Measurements from ENCODE around the gene LAMA3. TPM values are rescaled to one million over a fixed set of nuclear protein-coding genes. Genes with fewer than 3 reads are reported as not detected.

The LAMA3 gene
- polyA plus RNA-seq, 1 donor from 2014 or later: 3.4 TPM

DNA sequence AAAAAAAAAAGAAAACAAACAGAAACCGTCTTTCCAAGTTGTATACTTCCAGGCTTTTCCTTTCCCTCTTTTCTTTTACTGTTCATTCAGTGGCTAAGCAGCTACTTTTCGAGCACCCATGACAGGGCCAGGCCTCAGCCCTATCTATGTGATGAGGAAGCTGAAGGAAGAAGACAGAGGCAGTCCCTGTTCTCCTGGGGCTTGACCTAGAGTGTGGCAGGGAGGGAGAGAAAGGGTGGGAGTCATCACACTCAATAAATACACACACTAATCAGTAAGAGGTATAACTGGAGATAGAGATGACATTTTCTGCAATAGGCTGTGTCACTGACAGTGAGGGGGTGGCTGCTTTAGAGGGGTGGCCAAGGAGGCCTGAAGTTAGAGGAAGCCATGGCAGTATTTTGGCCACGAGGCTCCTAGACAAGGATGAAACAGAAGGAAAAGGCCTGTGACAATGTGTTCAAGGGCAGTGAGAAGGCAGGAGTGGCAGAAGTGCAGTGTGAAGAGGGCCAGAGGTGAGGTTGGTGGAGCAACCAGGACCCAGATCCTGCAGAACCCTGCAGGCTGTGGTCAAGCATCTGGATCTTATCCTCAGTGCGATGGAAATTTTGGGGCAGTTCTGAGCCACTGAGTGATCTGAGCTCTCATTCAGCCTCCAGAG, 193.5 kb downstream of the LAMA3 start:
- peak overlapping the region; percentile 69 for H3K27ac ChIP-seq (ENCODE audit: low read length)
- no peaks in the 10 kb centered on the region for H3K79me2 ChIP-seq (replicated peaks; ENCODE audit: insufficient read depth, low read length)
- H3K4me2 ChIP-seq (ENCODE audit: low read length): no peak overlapping the region
- TF ChIP-seq MXI1 (conservative IDR thresholded peaks at IDR 0.05; ENCODE audit: poor library complexity, severe bottlenecking): no peak
- no peak for TF ChIP-seq RAD21 (conservative IDR thresholded peaks at IDR 0.05)
- no peak for TF ChIP-seq EP300 (conservative IDR thresholded peaks at IDR 0.05; ENCODE audit: poor library complexity, severe bottlenecking)
- TF ChIP-seq EZH2 (IDR thresholded peaks at IDR 0.05; ENCODE audit: borderline replicate concordance, insufficient read depth, low read length, poor library complexity, severe bottlenecking): no peak
- TF ChIP-seq, protein P1, sequence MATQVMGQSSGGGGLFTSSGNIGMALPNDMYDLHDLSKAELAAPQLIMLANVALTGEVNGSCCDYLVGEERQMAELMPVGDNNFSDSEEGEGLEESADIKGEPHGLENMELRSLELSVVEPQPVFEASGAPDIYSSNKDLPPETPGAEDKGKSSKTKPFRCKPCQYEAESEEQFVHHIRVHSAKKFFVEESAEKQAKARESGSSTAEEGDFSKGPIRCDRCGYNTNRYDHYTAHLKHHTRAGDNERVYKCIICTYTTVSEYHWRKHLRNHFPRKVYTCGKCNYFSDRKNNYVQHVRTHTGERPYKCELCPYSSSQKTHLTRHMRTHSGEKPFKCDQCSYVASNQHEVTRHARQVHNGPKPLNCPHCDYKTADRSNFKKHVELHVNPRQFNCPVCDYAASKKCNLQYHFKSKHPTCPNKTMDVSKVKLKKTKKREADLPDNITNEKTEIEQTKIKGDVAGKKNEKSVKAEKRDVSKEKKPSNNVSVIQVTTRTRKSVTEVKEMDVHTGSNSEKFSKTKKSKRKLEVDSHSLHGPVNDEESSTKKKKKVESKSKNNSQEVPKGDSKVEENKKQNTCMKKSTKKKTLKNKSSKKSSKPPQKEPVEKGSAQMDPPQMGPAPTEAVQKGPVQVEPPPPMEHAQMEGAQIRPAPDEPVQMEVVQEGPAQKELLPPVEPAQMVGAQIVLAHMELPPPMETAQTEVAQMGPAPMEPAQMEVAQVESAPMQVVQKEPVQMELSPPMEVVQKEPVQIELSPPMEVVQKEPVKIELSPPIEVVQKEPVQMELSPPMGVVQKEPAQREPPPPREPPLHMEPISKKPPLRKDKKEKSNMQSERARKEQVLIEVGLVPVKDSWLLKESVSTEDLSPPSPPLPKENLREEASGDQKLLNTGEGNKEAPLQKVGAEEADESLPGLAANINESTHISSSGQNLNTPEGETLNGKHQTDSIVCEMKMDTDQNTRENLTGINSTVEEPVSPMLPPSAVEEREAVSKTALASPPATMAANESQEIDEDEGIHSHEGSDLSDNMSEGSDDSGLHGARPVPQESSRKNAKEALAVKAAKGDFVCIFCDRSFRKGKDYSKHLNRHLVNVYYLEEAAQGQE (IDR thresholded peaks at IDR 0.05; ENCODE audit: borderline replicate concordance): no peak
- no peak overlapping the region for H3K4me3 ChIP-seq (ENCODE audit: low read length)
- no peaks in the 10 kb centered on the region for H3K27me3 ChIP-seq (ENCODE audit: insufficient read depth, low read depth, low read length)
- no peaks in the 10 kb centered on the region for H3K9me3 ChIP-seq (ENCODE audit: low read length)
- H4K20me1 ChIP-seq (ENCODE audit: insufficient read depth): no peaks in the 10 kb centered on the region
- H2AFZ ChIP-seq (ENCODE audit: low read depth, low read length): no peak overlapping the region
- peaks cover 5% of the 10 kb centered on the region for H3F3A ChIP-seq (ENCODE audit: insufficient read depth, low read length, poor library complexity, severe bottlenecking)
- no peaks in the 10 kb centered on the region for H3K36me3 ChIP-seq (ENCODE audit: insufficient read depth, low read length)
- no peaks in the 10 kb centered on the region for H3K9me2 ChIP-seq (ENCODE audit: insufficient read depth, low read length)
- H3K9ac ChIP-seq (ENCODE audit: low read length): no peak overlapping the region

DNA sequence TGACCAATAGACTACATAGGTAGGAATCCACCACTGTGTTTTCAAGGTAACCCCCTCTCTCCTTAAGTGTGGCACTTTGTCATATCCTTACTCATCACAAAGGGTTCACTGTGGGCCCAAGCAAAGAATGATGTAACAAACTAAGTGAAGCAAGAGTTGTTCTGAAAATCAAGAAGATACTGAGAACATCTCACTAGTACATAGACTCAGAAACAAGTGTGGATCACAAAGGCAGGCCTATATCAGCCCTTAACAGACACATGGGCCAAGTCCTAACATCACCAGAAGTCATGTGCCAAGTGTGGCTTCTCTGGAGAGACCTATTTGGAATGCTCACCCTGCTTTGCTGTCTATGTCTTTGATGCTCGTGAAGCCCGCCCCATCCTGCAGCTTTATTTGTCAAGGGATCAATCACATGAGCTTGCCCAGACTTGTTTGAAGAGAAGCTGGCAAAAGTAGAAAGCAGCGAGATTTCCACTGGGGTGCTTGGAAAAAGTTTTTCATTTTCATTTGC, 194.1 kb downstream of the LAMA3 start:
- Histone ChIP-seq H3K36me3 (ENCODE audit: insufficient read depth, low read length) (no peaks in the 10 kb centered on the region), H3K79me2 (replicated peaks; ENCODE audit: insufficient read depth, low read length) (no peaks in the 10 kb centered on the region), H4K20me1 (ENCODE audit: insufficient read depth) (no peaks in the 10 kb centered on the region), H3K9ac (ENCODE audit: low read length) (no peak overlapping the region), H3K4me2 (ENCODE audit: low read length) (no peak overlapping the region), H3K9me3 (ENCODE audit: low read length) (no peaks in the 10 kb centered on the region), H3K9me2 (ENCODE audit: insufficient read depth, low read length) (no peaks in the 10 kb centered on the region), H2AFZ (ENCODE audit: low read depth, low read length) (no peak overlapping the region), H3K27ac (ENCODE audit: low read length) (no peak overlapping the region), H3K4me3 (ENCODE audit: low read length) (no peak overlapping the region), H3F3A (ENCODE audit: insufficient read depth, low read length, poor library complexity, severe bottlenecking) (peaks cover 5% of the 10 kb centered on the region), H3K27me3 (ENCODE audit: insufficient read depth, low read depth, low read length) (no peaks in the 10 kb centered on the region)
- TF ChIP-seq, protein P2, sequence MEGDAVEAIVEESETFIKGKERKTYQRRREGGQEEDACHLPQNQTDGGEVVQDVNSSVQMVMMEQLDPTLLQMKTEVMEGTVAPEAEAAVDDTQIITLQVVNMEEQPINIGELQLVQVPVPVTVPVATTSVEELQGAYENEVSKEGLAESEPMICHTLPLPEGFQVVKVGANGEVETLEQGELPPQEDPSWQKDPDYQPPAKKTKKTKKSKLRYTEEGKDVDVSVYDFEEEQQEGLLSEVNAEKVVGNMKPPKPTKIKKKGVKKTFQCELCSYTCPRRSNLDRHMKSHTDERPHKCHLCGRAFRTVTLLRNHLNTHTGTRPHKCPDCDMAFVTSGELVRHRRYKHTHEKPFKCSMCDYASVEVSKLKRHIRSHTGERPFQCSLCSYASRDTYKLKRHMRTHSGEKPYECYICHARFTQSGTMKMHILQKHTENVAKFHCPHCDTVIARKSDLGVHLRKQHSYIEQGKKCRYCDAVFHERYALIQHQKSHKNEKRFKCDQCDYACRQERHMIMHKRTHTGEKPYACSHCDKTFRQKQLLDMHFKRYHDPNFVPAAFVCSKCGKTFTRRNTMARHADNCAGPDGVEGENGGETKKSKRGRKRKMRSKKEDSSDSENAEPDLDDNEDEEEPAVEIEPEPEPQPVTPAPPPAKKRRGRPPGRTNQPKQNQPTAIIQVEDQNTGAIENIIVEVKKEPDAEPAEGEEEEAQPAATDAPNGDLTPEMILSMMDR (IDR thresholded peaks at IDR 0.05; ENCODE audit: poor library complexity, severe bottlenecking): no peak
- TF ChIP-seq EP300 (conservative IDR thresholded peaks at IDR 0.05; ENCODE audit: poor library complexity, severe bottlenecking) (no peak), RAD21 (conservative IDR thresholded peaks at IDR 0.05) (no peak), SMC3 (conservative IDR thresholded peaks at IDR 0.05; ENCODE audit: poor library complexity) (no peak), TAF1 (IDR thresholded peaks at IDR 0.05; ENCODE audit: low read depth) (no peak), POLR2AphosphoS5 (IDR thresholded peaks at IDR 0.05) (no peak), EZH2 (IDR thresholded peaks at IDR 0.05; ENCODE audit: borderline replicate concordance, insufficient read depth, low read length, poor library complexity, severe bottlenecking) (no peak), MXI1 (conservative IDR thresholded peaks at IDR 0.05; ENCODE audit: poor library complexity, severe bottlenecking) (no peak)
- TF ChIP-seq, protein P1 (IDR thresholded peaks at IDR 0.05; ENCODE audit: borderline replicate concordance): no peak
